Trophoblast cell (in vitro differentiated cells and primary cell): ENCODE data around the gene CD81.
"Not testable (repeated sequence)": the region's sequence is repeated elsewhere in the genome, so short reads cannot be mapped to it uniquely, and the experiment has no call there.

ENCODE experiments used
- DNase-seq, 2 donors: peaks; one replicate each; pipeline ENCODE4 v3.0.0-alpha.2; 2016
- H2AFZ ChIP-seq: 2 replicates; pipeline ENCODE4 v1.6.1; 2013; ENCODE audit warnings: low read length, moderate library complexity, mild to moderate bottlenecking; ENCODE audit not compliant: insufficient read depth, poor library complexity
- H2AK5ac ChIP-seq: 2 replicates; pipeline ENCODE4 v1.6.1; 2013; ENCODE audit warnings: mild to moderate bottlenecking, low read length
- H2BK120ac ChIP-seq: 2 replicates; pipeline ENCODE4 v1.6.1; 2013; ENCODE audit warnings: low read length, mild to moderate bottlenecking, moderate library complexity; ENCODE audit not compliant: insufficient read depth, poor library complexity
- H2BK12ac ChIP-seq: 2 replicates; pipeline ENCODE4 v1.6.1; 2013; ENCODE audit warnings: mild to moderate bottlenecking, low read length, moderate library complexity
- H2BK5ac ChIP-seq: 2 replicates; pipeline ENCODE4 v1.6.1; 2013; ENCODE audit warnings: low read length, low read depth, moderate library complexity, mild to moderate bottlenecking; ENCODE audit not compliant: poor library complexity
- H3K14ac ChIP-seq: 2 replicates; pipeline ENCODE4 v1.6.1; 2013; ENCODE audit warnings: mild to moderate bottlenecking, low read length
- H3K18ac ChIP-seq: 2 replicates; pipeline ENCODE4 v1.6.1; 2013; ENCODE audit warnings: mild to moderate bottlenecking, low read length
- H3K23ac ChIP-seq: 2 replicates; pipeline ENCODE4 v1.6.1; 2013; ENCODE audit warnings: low read length
- H3K27ac ChIP-seq: 2 replicates; pipeline ENCODE4 v1.5.1; 2013; ENCODE audit warnings: low read depth, mild to moderate bottlenecking, inconsistent platforms, low read length, moderate library complexity
- H3K27me3 ChIP-seq: 2 replicates; pipeline ENCODE4 v1.6.1; 2013; ENCODE audit warnings: inconsistent platforms, mild to moderate bottlenecking, low read length, moderate library complexity; ENCODE audit not compliant: insufficient read depth
- H3K36me3 ChIP-seq, 2 experiments: 1 replicate in 1 of 2; 2 replicates in 1 of 2; pipeline ENCODE4 v1.6.1; 2013; ENCODE audit warnings: low read length in 2 of 2, mild to moderate bottlenecking in 2 of 2, moderate library complexity in 1 of 2; ENCODE audit not compliant: insufficient read depth in 2 of 2, control insufficient read depth in 1 of 2
- H3K4ac ChIP-seq: 2 replicates; pipeline ENCODE4 v1.6.1; 2013; ENCODE audit warnings: low read depth, mild to moderate bottlenecking, low read length, moderate library complexity
- H3K4me1 ChIP-seq, 2 experiments: 1 replicate in 1 of 2; 2 replicates in 1 of 2; pipeline ENCODE4 v1.6.1; 2013; ENCODE audit warnings: low read length in 2 of 2, mild to moderate bottlenecking in 2 of 2, moderate library complexity in 1 of 2; ENCODE audit not compliant: insufficient read depth in 2 of 2, control insufficient read depth in 1 of 2
- H3K4me2 ChIP-seq: 2 replicates; pipeline ENCODE4 v1.6.1; 2013; ENCODE audit warnings: inconsistent platforms, mild to moderate bottlenecking, low read length, moderate library complexity
- H3K4me3 ChIP-seq: 2 replicates; pipeline ENCODE4 v1.5.1; 2013; ENCODE audit warnings: mild to moderate bottlenecking, low read depth, low read length, inconsistent platforms
- H3K79me1 ChIP-seq: one replicate; pipeline ENCODE4 v1.6.1; 2013; ENCODE audit warnings: low read length
- H3K79me2 ChIP-seq: 2 replicates; pipeline ENCODE4 v1.6.1; 2013; ENCODE audit warnings: low read length, mild to moderate bottlenecking; ENCODE audit not compliant: control insufficient read depth, insufficient read depth, poor library complexity
- H3K9ac ChIP-seq: 2 replicates; pipeline ENCODE4 v1.6.1; 2013; ENCODE audit warnings: mild to moderate bottlenecking, low read length
- H3K9me3 ChIP-seq: 2 replicates; pipeline ENCODE4 v1.6.1; 2013; ENCODE audit warnings: low read depth, mild to moderate bottlenecking, control low read depth, inconsistent platforms, low read length; ENCODE audit not compliant: insufficient read depth
- H4K12ac ChIP-seq: 2 replicates; pipeline ENCODE4 v1.6.1; 2013; ENCODE audit warnings: low read depth, mild to moderate bottlenecking, low read length, moderate library complexity
- H4K8ac ChIP-seq: 2 replicates; pipeline ENCODE4 v1.6.1; 2013; ENCODE audit warnings: low read depth, mild to moderate bottlenecking, low read length, moderate library complexity
- H4K91ac ChIP-seq: one replicate; pipeline ENCODE4 v1.6.1; 2013; ENCODE audit warnings: low read depth, mild to moderate bottlenecking, low read length, moderate library complexity
- WGBS: extraction: QIAGEN DNeasy Blood & Tissue Kit; methylation state at CpG from one replicate; pipeline ENCODE4 v1.1.7; 2013; ENCODE audit warnings: missing lambda C conversion rate; ENCODE audit not compliant: insufficient read length, insufficient coverage; ENCODE audit errors: extremely low coverage; 5-methylcytosine and 5-hydroxymethylcytosine counted together

Gene CD81

DNA sequence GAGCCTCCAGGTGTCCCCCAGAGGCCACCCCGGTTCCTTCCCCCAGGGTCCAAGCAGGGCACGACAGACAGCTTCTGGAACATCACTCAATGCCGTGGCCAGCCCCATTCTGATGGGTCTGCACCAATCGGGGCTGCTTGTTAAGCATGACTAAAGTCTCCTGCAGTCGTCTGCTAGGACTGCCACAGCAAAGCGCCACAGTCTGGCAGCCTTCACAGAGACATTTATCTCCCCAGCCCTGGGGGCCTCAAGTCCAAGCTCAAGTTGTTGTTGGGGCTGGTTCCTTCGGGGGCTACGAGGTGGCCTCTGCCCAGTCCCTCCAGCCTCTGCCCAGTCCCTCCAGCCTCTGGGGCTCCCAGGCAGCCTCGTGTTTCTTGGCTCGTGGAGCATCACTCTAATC lies 14.0 kb upstream of the CD81 start:
- WGBS = no CpG with 5 or more reads among the region's 10 CpGs
- Histone ChIP-seq H3K4ac (no peak overlapping the region), H3K27me3 (no peaks in the 10 kb centered on the region), H3K23ac (no peak overlapping the region), H2BK120ac (no peak overlapping the region), H3K9ac (no peak overlapping the region), H3K4me3 (no peak overlapping the region), H3K9me3 (peaks cover 15% of the 10 kb centered on the region), H3K14ac (no peak overlapping the region), H4K12ac (no peak overlapping the region), H3K18ac (no peak overlapping the region), H4K91ac (no peak overlapping the region), H3K27ac (no peak overlapping the region), H3K79me2 (no peaks in the 10 kb centered on the region), H2AK5ac (no peak overlapping the region), H2AFZ (no peak overlapping the region), H3K4me1 (no peaks in the 10 kb centered on the region), H3K79me1 (no peaks in the 10 kb centered on the region), H3K4me2 (no peak overlapping the region), H4K8ac (no peak overlapping the region), H2BK12ac (no peak overlapping the region), H2BK5ac (no peak overlapping the region), H3K36me3 (no peaks in the 10 kb centered on the region)
- DNase-seq = no peak

DNA sequence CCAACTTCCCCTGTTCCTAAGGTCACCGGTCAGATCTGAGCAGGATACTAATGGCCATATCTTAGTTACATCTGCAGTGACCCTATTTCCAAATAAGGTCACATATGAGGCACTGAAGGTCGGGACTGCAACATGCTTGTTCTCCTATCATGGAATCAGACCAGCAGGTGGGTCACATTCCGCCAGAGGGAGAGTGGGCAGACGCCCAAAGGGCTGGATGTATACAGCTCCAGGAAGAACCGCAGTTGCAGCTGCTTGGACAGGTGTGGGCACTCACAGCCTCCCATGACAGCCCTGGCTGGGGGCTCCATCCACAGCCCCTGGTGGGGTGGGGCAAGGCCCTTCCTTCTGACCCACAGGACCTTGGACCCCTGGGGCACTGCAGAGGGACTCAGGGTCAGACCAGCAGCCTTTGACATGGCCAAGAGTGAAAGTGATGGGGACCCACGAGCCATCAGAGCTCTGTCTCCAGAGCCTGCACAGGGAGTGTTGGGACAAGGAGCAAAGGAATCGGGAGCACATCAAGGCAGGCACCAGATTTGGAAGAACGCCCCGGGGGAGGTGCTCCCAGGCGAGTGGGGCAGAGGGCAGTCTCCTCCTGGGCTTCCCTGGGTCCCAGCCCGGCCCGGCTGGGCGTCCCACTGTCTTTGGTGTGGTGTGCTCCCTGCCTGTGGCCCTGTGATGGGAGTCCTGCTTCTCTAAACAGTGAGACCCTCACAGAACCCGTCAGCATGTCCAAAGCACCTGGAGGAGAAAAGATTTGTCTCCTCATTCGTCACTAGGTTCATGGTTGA lies 13.3 kb upstream of the CD81 start:
- H3K27me3 ChIP-seq = no peaks in the 10 kb centered on the region
- H2BK12ac ChIP-seq = no peak overlapping the region
- H3K36me3 ChIP-seq = no peaks in the 10 kb centered on the region
- H3K14ac ChIP-seq = no peak overlapping the region
- H3K4ac ChIP-seq = no peak overlapping the region
- H3K4me2 ChIP-seq = no peak overlapping the region
- H4K8ac ChIP-seq = no peak overlapping the region
- H3K4me1 ChIP-seq = no peaks in the 10 kb centered on the region
- H3K4me3 ChIP-seq = no peak overlapping the region
- H2BK5ac ChIP-seq = no peak overlapping the region
- H2BK120ac ChIP-seq = no peak overlapping the region
- H3K79me2 ChIP-seq = no peaks in the 10 kb centered on the region
- no peaks in the 10 kb centered on the region for H3K79me1 ChIP-seq
- H3K27ac ChIP-seq = no peak overlapping the region
- H2AK5ac ChIP-seq = no peak overlapping the region
- no peak overlapping the region for H3K18ac ChIP-seq
- no CpG with 5 or more reads among the region's 15 CpGs for WGBS
- no peak overlapping the region for H4K91ac ChIP-seq
- peaks cover 13% of the 10 kb centered on the region for H3K9me3 ChIP-seq
- no peak overlapping the region for H2AFZ ChIP-seq
- no peak overlapping the region for H3K23ac ChIP-seq
- DNase-seq = no peak
- no peak overlapping the region for H3K9ac ChIP-seq
- H4K12ac ChIP-seq = no peak overlapping the region

DNA sequence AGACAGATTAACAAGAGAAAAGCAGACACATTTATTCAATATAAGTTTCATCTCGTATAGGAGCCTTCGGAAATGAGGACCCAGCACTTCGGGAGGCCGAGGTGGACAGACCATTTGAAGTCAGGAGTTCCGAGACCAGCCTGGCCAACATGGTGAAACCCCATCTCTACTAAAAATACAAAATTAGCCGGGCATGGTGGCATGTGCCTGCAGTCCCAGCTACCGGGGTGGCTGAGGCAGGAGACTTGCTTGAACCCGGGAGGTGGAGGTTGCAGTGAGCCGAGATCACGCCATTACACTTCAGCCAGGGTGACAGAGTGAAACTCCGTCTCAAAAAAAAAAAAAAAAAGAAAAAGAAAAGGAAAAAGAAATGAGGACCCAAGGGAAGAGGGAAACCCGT lies 12.7 kb upstream of the CD81 start:
- H2AFZ ChIP-seq, DNase-seq, H3K14ac ChIP-seq, H3K4me2 ChIP-seq, H3K4ac ChIP-seq, H3K23ac ChIP-seq, H2AK5ac ChIP-seq, H2BK5ac ChIP-seq, H4K12ac ChIP-seq, H3K27me3 ChIP-seq, H4K8ac ChIP-seq, H3K18ac ChIP-seq, H3K79me2 ChIP-seq, H3K36me3 ChIP-seq, H3K27ac ChIP-seq, H2BK120ac ChIP-seq, H2BK12ac ChIP-seq, H4K91ac ChIP-seq, H3K4me1 ChIP-seq, H3K4me3 ChIP-seq, H3K79me1 ChIP-seq, H3K9ac ChIP-seq: not testable (repeated sequence)
- peaks cover 12% of the 10 kb centered on the region for H3K9me3 ChIP-seq
- WGBS = no CpG with 5 or more reads among the region's 12 CpGs

DNA sequence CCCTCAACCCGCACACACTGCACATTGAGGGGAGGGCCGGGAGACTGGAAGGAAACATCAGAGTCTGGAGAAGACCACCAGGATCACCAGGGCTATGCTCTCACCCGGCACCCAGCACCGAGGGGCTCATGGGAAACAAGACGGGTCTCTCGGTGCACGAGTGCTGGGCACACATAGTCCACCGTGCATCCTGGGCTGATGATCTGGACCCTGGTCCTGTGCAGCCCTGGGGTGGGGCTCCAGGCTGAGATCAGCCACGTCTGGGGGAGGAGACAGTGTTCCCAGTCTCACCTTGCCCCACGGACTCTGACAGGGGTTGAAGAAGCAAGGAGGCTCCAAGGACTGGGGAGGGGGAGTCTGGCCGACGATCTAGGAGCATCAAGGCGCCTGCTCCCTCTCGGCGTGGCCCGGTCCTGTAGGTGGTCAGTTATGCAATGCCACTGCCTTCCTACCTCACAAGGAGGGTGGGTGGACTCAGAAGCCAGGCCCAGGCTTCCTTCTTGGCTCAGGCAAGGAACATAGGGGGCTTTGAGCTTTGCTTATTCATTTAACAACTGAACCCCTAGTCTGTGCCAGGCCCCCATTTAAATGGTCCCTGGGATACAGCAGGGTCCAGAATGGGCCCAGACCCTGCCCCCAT lies 11.4 kb upstream of the CD81 start:
- Histone ChIP-seq H2AFZ (no peak overlapping the region), H3K4me2 (no peak overlapping the region), H2BK120ac (no peak overlapping the region), H3K18ac (no peak overlapping the region), H4K8ac (no peak overlapping the region), H2BK5ac (no peak overlapping the region), H3K9ac (no peak overlapping the region), H3K27me3 (no peaks in the 10 kb centered on the region), H2BK12ac (no peak overlapping the region), H3K4me3 (no peak overlapping the region), H3K79me1 (no peaks in the 10 kb centered on the region), H3K4ac (no peak overlapping the region), H3K9me3 (peaks cover 5% of the 10 kb centered on the region), H4K12ac (no peak overlapping the region), H3K23ac (no peak overlapping the region), H3K36me3 (no peaks in the 10 kb centered on the region), H3K14ac (no peak overlapping the region), H2AK5ac (no peak overlapping the region), H4K91ac (no peak overlapping the region), H3K27ac (no peak overlapping the region), H3K4me1 (no peaks in the 10 kb centered on the region), H3K79me2 (no peaks in the 10 kb centered on the region)
- WGBS = no CpG with 5 or more reads among the region's 16 CpGs
- no peak for DNase-seq
